ENCODE data around the gene CLPX. TPM values are rescaled to one million over a fixed set of nuclear protein-coding genes. Genes with fewer than 3 reads are reported as not detected.
"Not testable (repeated sequence)": the region's sequence is repeated elsewhere in the genome, so short reads cannot be mapped to it uniquely, and the experiment has no call there.

The CLPX gene
- total RNA-seq, 1 experiment from 2014 or later: 19.3 TPM

DNA sequence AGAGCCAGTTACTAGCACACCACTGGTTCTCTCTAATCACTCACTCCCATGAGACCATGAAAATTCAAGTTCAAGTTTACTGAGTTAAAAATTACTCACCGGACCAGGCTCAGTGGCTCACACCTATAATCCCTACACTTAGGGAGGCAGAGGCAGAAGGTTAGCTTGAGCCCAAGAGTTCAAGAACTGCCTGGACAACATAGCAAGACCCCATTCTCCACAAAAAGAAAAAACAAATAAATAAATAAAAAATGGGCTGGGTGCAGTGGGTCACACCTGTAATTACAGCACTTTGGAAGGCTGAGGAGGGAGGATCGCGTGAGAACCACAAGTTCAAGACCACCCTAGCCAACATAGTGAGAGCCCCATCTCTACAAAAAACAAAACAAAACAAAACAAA lies 47.4 kb upstream of the CLPX start:
- Histone ChIP-seq H3K4me2 (ENCODE audit: low read length) (no peak overlapping the region), H3K27me3 (ENCODE audit: low read length) (no peaks in the 10 kb centered on the region), H2AFZ (ENCODE audit: low read length) (no peak overlapping the region), H3K27ac (ENCODE audit: low read length) (no peak overlapping the region), H3K9ac (ENCODE audit: low read length) (no peak overlapping the region), H3K79me2 (ENCODE audit: low read length) (no peaks in the 10 kb centered on the region), H3F3A (ENCODE audit: low read length, unreplicated experiment) (no peaks in the 10 kb centered on the region), H3K4me1 (ENCODE audit: insufficient read depth, low read length) (no peaks in the 10 kb centered on the region), H3K9me3 (ENCODE audit: low read length) (no peaks in the 10 kb centered on the region), H4K20me1 (ENCODE audit: low read length) (no peaks in the 10 kb centered on the region), H3K4me3 (ENCODE audit: low read length) (no peak overlapping the region), H3K9me2 (replicated peaks; ENCODE audit: low read length) (no peaks in the 10 kb centered on the region), H3K36me3 (ENCODE audit: low read depth, low read length) (no peaks in the 10 kb centered on the region)
- CTCF ChIA-PET: no interaction called here
- intact Hi-C loops (cut with micrococcal nuclease): no loop called here
- TF ChIP-seq EZH2phosphoT487 (IDR thresholded peaks at IDR 0.05; ENCODE audit: borderline replicate concordance, low read length): no peak
- TF ChIP-seq, protein P1, sequence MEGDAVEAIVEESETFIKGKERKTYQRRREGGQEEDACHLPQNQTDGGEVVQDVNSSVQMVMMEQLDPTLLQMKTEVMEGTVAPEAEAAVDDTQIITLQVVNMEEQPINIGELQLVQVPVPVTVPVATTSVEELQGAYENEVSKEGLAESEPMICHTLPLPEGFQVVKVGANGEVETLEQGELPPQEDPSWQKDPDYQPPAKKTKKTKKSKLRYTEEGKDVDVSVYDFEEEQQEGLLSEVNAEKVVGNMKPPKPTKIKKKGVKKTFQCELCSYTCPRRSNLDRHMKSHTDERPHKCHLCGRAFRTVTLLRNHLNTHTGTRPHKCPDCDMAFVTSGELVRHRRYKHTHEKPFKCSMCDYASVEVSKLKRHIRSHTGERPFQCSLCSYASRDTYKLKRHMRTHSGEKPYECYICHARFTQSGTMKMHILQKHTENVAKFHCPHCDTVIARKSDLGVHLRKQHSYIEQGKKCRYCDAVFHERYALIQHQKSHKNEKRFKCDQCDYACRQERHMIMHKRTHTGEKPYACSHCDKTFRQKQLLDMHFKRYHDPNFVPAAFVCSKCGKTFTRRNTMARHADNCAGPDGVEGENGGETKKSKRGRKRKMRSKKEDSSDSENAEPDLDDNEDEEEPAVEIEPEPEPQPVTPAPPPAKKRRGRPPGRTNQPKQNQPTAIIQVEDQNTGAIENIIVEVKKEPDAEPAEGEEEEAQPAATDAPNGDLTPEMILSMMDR (conservative IDR thresholded peaks at IDR 0.05; ENCODE audit: low read depth, low read length): no peak
- TF ChIP-seq EZH2 (IDR thresholded peaks at IDR 0.05; ENCODE audit: low read length, unreplicated experiment): no peak
- BruUV-seq (replicated peaks): no TSS peak
- POLR2A ChIA-PET (ENCODE audit: unreplicated experiment): no interaction called here
- ATAC-seq (no peak), DNase-seq (no peak)

DNA sequence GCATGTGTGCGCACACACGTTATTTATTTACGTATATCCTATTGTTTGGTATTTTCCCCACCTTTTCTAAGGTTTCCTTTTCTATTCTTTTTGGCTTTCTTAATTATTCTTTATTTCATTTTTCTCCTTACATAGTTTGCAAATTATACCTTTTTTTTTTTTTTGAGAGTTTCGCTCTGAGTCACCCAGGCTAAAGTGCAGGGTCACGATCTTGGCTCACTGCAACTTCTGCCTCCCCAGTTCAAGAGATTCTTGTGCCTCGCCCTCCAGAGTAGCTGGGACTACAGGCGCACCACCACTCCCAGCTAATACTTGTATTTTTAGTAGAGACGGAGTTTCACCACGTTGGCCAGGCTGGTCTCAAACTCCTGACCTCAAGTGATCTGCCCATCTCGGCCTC lies 46.2 kb upstream of the CLPX start:
- Histone ChIP-seq H3K4me2 (ENCODE audit: low read length) (no peak overlapping the region), H3K4me1 (ENCODE audit: insufficient read depth, low read length) (no peaks in the 10 kb centered on the region), H3K9me2 (replicated peaks; ENCODE audit: low read length) (no peaks in the 10 kb centered on the region), H3K27me3 (ENCODE audit: low read length) (no peaks in the 10 kb centered on the region), H3K27ac (ENCODE audit: low read length) (no peak overlapping the region), H4K20me1 (ENCODE audit: low read length) (no peaks in the 10 kb centered on the region), H3K9ac (ENCODE audit: low read length) (no peak overlapping the region), H3K79me2 (ENCODE audit: low read length) (no peaks in the 10 kb centered on the region), H3F3A (ENCODE audit: low read length, unreplicated experiment) (no peaks in the 10 kb centered on the region), H3K9me3 (ENCODE audit: low read length) (no peaks in the 10 kb centered on the region), H3K36me3 (ENCODE audit: low read depth, low read length) (no peaks in the 10 kb centered on the region), H3K4me3 (ENCODE audit: low read length) (no peak overlapping the region), H2AFZ (ENCODE audit: low read length) (no peak overlapping the region)
- intact Hi-C loops (cut with micrococcal nuclease): no loop called here
- no TSS peak for BruUV-seq (replicated peaks)
- ChIA-PET CTCF (no interaction called here), POLR2A (ENCODE audit: unreplicated experiment) (no interaction called here)
- TF ChIP-seq EZH2phosphoT487 (IDR thresholded peaks at IDR 0.05; ENCODE audit: borderline replicate concordance, low read length): no peak
- TF ChIP-seq, protein P1 (conservative IDR thresholded peaks at IDR 0.05; ENCODE audit: low read depth, low read length): no peak
- TF ChIP-seq EZH2 (IDR thresholded peaks at IDR 0.05; ENCODE audit: low read length, unreplicated experiment): no peak
- ATAC-seq: no peak
- DNase-seq: no peak

DNA sequence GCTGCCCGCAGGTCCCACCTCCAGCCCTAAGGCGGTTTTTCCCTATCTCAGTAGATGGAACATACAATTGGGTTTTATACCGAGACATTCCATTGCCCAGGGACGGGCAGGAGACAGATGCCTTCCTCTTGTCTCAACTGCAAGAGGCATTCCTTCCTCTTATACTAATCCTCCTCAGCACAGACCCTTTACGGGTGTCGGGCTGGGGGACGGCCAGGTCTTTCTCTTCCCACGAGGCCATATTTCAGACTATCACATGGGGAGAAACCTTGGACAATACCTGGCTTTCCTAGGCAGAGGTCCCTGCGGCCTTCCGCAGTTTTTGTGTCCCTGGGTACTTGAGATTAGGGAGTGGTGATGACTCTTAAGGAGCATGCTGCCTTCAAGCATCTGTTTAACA lies 41.8 kb upstream of the CLPX start:
- BruUV-seq (replicated peaks); H3K36me3 ChIP-seq (ENCODE audit: low read depth, low read length); H3K4me3 ChIP-seq (ENCODE audit: low read length); H2AFZ ChIP-seq (ENCODE audit: low read length); H3F3A ChIP-seq (ENCODE audit: low read length, unreplicated experiment); intact Hi-C loops (cut with micrococcal nuclease); H3K79me2 ChIP-seq (ENCODE audit: low read length); H4K20me1 ChIP-seq (ENCODE audit: low read length); H3K4me1 ChIP-seq (ENCODE audit: insufficient read depth, low read length); H3K4me2 ChIP-seq (ENCODE audit: low read length); CTCF ChIA-PET; H3K9ac ChIP-seq (ENCODE audit: low read length); H3K9me3 ChIP-seq (ENCODE audit: low read length); H3K27me3 ChIP-seq (ENCODE audit: low read length); H3K27ac ChIP-seq (ENCODE audit: low read length); POLR2A ChIA-PET (ENCODE audit: unreplicated experiment); ATAC-seq; DNase-seq; H3K9me2 ChIP-seq (replicated peaks; ENCODE audit: low read length): not testable (repeated sequence)

All from PC-3 (cell line).